ENCODE results near the gene MAVS.
"Not testable (repeated sequence)": the region's sequence is repeated elsewhere in the genome, so short reads cannot be mapped to it uniquely, and the experiment has no call there.

Gene MAVS

DNA sequence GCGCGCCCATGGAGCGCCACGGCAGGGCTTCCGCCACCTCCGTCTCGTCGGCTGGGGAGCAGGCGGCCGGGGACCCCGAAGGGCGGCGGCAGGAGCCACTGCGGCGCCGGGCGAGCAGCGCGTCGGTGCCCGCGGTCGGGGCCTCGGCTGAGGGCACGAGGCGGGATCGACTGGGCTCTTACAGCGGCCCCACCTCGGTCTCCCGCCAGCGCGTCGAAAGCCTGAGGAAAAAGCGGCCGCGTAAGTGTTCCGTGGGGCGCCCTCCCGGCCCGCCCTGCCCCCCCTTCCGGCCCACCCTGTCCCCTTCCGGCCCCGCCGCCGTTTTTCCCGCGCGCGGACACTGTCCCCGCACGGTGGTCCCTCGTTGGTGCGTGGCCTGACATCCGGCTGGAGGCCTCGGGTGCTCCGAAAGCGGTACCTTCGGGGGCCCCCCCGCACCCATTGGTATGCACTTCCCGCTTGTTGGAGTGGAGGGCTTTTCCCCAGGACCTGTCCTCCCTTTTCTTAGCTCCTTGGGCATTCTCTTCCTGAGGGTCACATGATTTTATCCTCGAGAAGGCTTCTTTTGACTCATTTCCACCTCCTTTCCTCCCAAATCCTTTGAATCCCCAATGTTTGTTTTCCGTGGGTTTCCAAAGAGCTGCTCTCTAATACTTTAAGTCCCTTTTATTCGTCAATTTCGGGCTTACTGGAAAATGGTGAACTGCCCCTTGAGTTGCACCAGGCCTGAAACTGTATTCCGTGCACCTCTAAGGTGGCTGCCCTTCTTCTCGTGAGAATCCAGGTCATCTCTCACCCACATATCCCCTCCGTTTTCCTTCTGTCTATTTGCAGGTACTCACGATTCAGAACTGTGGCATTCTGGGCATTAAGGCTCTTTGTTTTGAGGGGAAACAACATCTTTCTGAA is 43.1 kb downstream of the MAVS start:
- peak; percentile 10 for DNase-seq

DNA sequence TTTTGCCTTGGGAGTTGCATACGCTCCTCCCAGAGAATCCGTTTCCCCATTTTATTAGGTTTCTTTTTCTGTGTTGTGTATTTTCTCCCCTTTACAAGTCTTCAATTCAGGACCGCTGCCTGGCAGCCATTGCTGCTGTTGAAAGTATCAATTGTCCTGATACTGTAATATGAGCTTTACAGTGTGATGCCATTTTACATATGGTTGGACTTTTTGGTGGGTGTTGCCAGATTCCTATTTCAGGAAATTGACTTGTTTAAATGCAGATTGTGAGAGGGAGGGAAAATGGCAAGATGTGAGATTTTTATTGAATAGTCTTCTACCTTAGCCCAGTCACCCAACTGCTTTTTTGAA is 43.7 kb downstream of the MAVS start:
- DNase-seq = peak; percentile 23

DNA sequence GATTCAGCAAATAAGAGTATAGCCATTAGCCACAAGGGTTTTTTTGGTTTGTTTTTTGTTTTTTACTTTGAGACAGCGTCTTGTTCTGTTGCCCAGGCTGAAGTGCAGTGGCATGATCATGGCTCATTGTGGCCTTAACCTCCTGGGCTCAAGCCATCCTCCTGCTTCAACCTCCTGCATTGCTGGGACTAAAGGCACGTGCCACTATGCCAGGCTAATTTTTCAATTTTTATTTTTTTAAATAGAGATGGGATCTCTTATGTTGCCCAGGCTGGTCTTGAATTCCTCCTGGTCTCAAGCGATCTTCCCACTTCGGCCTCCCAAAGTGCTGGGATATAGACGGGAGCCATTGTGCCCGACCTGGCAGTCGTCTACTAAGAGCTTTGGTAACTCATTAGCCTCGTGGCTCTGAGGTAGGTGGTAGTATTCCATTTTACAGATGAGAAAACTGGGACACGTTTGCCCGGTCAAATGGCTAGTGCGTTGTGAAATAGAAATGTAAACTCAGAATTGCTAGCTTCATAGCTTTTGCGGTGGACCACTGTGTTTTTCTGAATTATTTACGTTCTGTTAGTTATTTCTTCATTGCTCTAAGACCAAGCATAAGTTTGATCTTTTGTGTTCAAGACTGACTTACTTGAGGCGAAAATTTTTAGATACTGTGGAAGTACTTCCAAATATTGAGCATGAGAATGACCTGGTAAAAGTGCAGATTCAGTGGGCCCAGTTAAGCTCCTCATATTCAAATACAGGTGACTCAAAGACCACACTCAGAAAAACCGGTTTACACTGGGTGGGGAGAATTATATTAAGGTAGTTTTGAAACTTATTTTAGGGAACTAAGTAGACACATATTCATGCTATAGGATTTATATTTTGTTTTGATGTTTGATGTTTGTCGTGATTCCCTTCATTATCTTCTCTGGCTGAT is 44.6 kb downstream of the MAVS start:
- DNase-seq = no peak

DNA sequence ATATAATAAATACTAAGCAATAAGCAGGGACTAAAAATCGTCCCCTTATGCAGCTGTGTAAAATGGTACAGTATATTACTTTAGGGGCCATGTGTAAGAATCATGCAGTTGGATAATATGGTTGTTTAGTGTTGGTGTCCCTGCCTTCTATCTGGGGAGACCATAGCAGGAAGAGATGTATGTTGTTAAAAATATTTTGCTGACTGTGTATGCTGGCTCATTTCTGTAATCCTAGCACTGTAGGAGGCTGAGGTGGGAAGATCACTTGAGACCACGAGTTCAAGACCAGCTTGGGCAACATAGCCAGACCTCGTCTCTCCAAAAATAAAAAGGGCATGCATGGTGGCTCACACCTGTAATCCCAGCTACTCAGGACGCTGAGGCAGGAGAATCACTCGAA is 48.2 kb downstream of the MAVS start:
- DNase-seq = no peak

DNA sequence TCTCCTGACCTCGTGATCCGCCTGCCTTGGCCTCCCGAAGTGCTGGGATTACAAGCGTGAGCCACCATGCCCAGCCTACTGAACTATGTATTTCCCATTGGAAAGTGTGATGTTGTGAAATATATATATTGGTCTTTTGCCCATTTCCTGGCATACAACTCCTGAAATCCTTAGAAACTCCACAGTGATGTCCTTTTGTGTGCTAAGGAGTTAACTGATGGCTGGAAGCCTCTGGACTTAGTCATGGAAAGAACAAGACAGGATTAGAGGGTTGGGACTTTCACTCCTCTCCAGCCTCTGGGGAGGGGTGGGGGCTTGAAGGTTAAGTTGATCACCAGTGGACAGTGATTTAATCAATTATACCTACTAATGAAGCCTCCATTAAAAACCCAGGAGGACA is 49.7 kb downstream of the MAVS start:
- DNase-seq = no peak

DNA sequence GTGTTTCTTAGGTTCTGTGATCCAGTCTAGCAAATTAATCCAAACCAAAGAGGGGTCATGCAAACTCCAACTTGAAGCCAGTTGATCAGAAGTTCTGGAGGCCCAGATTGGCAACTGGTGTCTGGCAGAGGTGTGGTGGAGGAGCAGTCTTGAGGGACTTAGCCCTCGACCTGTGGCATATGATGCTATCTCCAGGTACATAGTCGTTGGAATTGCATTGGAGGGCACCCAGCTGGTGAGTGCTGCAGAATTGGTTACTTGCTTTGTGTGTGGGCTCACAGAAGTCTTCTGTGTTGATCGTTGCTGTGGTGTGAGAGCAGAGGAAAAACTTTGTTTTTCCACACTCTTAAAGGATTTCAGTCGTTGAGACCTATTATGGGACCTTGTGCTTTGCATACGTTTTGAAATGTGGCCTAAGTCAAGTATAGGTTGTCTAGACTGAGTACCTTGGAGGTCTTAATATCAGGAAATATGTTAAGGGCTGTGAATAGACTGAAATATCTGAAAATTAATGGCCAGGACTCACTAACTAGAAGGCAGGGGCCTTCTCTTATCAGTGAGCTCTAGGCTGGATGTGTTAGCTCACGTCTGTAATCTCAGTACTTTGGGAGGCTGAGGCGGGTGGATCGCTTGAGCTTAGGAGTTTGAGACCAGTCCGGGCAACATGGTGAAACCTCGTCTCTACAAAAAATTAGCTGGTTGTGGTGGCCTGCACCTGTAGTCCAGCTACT is 50.4 kb downstream of the MAVS start:
- DNase-seq = no peak

DNA sequence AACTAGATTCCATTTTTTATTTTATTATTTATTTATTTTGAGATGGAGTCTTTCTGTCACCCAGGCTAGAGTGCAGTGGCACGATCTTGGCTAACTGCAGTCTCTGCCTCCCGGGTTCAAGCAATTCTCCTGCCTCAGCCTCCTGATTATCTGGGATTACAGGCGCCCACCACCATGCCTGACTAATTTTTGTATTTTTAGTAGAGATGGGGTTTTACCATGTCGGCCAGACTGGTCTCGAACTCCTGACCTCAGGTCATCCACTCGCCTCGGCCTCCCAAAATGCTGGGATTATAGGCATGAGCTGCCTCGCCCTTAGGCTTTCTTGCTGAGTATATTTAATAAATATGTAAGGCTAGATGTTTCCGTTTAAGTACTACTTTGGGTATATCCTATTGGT is 51.5 kb downstream of the MAVS start:
- not testable (repeated sequence) for DNase-seq

DNA sequence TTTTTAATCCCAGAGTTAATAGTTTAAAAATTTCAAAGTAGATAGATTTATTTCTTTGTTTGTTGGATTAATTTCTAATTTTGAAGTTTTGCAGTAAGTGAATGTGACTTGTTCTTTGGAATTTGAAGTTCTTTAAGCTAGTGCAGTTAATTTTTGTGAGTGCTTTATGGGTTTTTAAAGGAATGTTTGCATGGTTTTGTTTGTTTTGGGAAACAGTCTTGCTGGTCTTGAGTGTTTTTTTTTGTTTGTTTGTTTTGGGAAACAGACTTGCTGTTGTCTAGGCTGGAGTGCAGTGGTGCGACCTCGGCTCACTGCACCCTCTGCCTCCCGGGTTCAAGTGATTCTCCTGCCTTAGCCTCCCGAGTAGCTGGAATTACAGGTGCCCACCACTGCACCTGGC is 52.0 kb downstream of the MAVS start:
- DNase-seq = no peak

DNA sequence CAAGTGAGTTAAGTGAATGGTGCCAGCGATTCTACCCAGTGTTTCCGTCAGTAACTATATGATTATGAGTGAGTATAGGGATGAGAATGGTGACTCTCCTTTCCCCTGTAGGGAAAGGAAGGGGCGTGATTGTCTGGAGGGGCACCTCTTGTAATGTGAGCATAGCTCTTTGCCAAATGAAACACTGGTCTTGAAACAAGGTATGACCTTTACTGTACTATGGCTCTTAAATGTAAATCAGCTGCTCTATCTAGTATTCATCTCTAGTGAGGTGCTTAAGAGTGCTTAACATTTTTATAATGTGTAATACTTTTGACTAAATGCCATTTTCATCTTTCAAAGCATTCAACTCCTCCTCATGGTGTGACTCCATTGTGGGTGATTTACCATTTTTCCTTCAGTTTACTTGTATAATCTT is 53.6 kb downstream of the MAVS start:
- no peak for DNase-seq

DNA sequence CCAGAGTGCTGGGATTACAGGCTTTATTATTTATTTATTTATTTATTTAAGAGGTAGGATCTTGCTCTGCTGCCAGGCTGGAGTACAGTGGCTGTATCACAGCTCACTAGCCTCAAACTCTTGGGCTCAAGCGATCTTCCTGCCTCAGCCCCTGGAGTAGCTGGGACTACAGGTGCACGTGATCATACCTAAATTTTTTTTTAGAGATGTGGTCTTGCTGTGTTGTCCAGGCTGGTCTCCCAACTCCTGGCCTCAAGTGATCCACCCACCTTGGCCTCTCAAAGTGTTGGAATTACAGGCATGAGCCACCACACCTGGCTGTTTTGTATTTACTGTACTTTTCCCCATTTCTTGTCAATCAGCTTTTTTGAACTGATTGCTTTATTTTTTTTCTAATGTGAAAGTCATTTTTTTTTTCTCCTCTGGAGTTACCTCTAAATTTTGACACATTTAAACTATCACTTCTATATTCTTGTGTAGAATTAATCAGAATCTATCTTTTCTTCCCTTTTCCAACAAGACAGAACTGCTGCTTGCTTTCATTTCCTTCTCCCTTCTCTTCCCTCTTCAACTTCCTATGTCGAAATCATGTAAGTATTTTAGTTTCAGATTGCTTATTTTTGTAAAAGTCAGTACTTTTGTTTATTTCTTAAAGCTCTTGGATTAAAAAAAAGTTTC is 54.5 kb downstream of the MAVS start:
- no peak for DNase-seq

DNA sequence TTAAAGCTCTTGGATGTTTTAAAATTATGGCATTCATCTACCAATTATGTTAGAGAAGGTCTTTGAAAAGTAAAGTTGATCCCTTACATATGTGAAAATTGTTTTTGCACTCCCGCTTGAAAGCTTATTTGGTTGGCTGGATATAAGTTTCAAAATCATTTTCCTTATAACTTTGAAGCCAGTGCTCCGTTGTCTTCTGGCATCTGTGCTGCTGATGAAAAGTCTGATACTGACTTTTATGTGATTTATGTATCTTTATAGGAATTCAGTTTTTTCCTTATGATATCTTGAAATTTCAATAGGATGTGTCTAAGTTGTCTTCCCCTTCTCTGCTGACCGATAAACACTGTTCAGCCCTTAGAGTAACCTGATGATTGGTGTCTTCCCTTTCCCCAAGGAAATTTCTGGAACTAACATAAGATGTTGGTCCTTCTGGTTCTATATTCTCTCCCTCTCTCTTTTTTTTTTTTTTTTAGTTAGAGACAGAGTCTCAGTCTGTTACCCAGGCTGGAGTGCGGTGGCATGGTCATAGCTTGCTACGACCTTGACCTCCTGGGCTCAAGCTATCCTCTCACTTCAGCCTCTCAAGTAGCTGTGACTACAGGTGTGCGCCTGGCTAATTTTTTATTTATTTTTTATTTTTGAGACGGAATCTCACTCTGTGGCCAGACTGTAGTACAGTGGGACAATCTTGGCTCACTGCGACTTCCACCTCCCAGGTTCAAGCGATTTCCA is 55.2 kb downstream of the MAVS start:
- no peak for DNase-seq

DNA sequence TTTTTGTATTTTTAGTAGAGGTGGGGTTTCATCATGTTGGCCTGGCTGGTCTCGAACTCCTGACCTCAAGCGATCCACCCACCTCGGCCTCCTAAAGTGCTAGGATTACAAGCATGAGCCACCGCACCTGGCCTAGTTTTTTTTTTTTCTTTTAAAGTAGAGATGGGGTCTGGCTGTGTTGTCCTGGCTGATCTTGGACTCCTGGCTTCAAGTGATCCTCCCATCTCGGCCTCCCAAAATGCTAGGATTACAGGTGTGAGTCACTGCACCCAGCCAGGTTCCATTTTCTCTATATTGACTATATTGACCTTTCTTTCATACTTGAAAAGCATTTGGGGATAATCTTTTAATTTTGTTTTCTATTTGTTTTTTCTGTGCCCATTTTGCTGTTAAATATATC is 55.8 kb downstream of the MAVS start:
- DNase-seq = no peak

DNA sequence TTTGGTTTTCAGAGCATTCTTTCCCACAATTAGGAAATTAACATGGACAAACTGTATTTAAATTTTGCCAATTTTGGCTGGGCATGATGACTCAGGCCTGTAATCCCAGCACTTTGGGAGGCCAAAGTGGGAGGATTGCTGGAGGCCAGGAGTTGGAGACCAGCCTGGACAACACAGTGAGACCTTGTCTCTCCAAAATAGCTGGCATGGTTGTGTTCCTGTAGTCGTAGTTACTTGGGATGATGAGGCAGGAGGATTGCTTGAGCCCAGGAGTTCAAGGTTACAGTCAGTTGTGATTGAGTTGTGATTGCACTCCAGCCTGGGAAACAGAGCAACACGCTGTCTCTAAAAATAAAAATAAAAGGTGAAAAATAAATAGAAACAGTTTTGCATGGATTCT is 57.6 kb downstream of the MAVS start:
- no peak for DNase-seq

DNA sequence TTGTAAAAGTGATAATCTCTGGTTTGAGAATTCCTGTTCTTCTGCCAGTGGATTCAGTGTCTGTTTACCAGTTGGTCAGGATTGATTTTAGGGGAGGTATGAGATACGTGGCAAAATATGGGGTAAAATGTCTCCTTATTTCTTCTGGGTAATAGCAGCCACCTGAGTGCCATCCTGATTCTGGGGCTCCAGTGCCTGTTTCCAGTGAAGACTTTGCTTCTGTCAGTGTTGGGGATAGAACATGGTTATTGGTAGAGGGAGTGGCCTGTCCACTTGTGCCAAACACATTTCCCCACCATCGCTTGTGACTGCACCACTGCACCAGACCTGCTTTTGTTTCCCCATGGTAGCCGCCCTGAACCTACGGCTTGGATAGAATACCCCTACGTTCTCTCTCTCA is 58.2 kb downstream of the MAVS start:
- no peak for DNase-seq

DNA sequence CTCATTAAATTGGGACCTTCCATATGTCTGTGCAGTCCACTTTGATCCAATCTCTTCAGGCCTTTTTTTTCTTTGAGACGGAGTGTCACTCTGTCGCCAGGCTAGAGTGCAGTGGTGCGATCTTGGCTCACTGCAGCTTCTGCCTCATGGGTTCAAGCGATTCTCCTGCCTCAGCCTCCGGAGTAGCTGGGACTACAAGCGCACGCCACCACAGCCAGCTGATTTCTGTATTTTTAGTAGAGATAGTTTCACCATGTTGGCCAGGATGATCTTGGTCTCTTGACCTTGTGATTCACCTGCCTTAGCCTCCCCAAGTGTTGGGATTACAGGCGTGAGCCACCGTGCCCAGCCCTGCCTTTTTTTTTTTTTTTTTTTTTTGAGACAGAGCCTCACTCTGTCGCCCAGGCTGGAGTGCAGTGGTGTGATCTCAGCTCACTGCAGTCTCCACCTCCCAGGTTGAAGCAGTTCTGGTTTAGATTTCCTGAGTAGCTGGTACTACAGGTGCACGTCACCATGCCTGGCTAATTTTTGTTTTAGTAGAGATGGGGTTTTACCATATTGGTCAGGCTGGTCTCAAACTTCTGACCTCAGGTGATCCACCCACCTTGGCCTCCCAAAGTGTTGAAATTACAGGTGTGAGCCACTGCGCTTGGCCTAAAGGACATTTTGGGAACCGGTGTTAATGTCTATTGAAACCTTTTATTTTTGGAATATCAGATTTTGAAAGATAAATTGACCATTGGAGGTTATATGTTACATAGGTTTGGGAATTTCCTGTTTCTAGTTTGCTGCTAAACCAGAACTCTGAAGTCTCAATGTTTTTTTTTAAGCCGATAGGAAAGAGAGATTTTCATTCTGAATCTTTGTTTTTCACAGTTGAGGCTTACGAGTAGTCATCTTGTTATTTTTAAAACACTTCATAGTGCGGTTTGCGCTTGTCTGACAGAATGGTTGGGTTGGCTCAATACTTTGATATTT is 60.4 kb downstream of the MAVS start:
- not testable (repeated sequence) for DNase-seq

DNA sequence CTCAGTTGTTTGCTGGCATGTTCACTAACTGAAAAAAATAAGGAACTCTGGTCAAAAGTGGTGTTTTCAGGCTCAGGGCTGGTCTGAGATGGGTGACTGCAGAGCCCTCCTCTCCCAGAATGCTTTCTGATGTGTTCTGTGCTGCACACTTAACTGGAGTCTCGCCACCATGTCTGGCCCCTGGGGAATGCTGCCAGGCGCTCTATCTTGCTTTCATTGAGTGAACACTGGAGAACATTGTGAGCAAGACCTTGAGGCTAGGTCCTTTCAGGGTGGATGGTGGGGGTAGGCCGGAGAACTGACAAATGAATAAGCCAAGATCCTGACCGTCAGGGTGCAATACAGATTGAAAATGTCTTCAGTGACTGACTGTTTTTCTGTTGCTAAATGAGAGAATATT is 62.0 kb downstream of the MAVS start:
- no peak for DNase-seq

DNA sequence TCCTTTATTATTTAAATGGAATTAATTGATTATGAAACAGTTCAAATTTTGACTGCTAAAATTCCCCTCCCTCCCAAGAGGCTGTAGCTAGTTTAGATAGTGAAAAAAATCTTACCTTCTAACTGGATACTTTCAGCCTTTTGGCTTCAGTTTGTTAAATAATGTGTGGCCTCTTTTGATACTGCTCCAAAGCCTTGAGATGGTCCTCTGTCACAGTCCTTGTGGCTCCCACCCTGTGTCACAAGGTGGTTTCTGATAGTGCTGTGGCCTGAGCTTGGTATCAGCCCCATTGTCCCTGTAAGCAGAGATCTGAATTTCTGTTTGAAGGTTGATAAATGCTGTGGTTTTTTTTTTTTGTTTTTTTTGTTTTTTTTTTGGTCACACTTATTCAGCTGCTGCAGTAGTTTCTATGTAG is 63.3 kb downstream of the MAVS start:
- no peak for DNase-seq

DNA sequence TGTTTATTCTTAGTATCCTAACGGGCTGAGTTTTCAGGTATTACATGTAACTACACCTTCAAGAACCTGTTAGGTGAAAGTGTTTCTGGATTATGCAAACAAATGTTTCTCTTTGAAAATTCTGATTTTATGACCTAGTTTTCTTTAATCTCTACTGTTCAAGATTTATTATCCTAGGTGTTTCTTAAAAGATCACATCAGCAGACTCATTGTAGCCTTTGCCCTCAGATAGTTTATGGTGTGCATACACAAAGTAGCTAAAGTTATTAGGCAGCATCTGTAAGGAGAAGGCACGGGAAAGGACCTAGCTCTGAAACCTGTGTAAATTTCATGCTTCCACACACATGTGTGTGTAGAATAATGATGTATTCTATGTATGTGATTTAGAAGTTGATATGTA is 64.2 kb downstream of the MAVS start:
- DNase-seq = no peak

DNA sequence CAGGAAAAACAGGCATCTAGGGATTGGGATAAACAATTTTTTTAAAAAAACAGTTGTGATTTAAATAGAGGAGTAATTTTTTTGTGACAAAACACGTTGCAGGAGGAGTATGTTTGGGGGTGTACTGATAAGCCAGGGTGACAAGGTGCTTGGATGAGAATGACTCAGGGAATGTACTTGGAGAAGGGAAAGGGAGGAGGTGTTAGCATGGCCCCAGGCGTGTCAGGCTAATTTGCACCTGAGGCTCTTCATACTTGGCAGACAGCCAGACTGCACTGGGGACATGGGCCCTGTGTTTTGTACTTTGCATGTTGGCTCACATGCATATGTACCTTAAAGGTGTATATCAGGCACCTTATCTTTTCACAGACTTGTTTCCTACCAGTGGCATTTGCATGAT is 65.3 kb downstream of the MAVS start:
- DNase-seq = peak; percentile 68

DNA sequence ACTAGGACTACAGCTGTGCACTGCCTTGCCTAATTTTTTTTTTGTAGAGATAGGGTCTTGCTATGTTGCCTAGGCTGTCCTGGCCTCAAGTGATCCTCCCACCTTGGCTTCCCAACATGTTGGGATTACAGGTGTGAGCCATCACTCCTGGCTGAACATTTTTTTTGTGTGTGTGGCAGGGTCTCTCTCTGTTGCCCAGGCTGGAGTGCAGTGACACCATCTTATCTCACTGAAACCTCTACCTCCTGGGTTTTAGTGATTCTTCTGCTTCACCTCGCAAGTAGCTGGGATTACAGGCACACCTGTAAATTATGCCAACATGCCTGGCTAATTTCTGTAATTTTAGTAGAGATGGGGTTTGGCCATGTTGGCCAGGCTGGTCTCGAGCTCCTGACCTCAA is 67.8 kb downstream of the MAVS start:
- DNase-seq = no peak

DNA sequence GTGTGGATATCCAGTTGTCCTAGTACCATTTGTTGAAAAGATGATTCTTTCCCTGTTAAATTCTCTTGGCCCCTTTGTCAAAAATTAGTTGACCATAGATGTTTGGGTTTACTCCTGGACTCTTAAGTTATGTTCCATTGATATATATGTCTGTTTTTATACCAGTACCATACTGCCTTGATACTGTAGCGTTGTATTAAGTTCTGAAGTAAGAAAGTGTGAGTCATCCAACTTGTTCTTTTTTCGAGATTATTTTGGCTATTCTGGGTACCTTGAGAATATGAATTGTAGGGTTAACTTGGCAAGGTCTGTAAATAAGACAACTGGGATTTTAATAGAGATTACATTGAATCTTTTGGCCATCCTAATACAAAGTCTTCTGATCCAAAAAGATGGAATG is 69.1 kb downstream of the MAVS start:
- DNase-seq = no peak
